ENCODE results near the gene CGN. TPM values are rescaled to one million over a fixed set of nuclear protein-coding genes. Genes with fewer than 3 reads are reported as not detected.

Gene CGN
- total and polyA plus RNA-seq, 2 of the 13 experiments (the other 11 are each of a cell fraction or from before 2014, with no cell fraction given) = 0.75 to 0.81 TPM

- Histone ChIP-seq H3K4me1 (ENCODE audit: insufficient read depth, low read length) (peaks cover 31% of the 10 kb centered on the region), H3K36me3 (replicated peaks in 1 of 2; ENCODE audit: control insufficient read depth in 1 of 2, insufficient read depth in 2 of 2, low read length in 2 of 2) (no peaks in the 10 kb centered on the region), H4K20me1 (ENCODE audit: insufficient read depth, low read length) (no peaks in the 10 kb centered on the region), H3K9me3 (ENCODE audit: low read length) (no peaks in the 10 kb centered on the region), H3K79me2 (ENCODE audit: insufficient read depth, low read length) (peaks cover 13% of the 10 kb centered on the region), H2AFZ (ENCODE audit: low read length) (peak within 1 kb of the TSS; percentile 50), H3K4me3 (replicated peaks in 1 of 3; ENCODE audit: insufficient read depth in 1 of 3, low read depth in 2 of 3, low read length in 3 of 3) (peak within 1 kb of the TSS; percentile 70 to 82 (median 73)), H3K9ac (ENCODE audit: insufficient read depth, low read depth, low read length) (peak within 1 kb of the TSS; percentile 76), H3K27ac (ENCODE audit: extremely low read length, insufficient read depth, low read length) (peak within 1 kb of the TSS; percentile 70), H3K4me2 (ENCODE audit: low read depth, low read length) (peak within 1 kb of the TSS; percentile 97), H3K27me3 (ENCODE audit: control insufficient read depth in 1 of 2, insufficient read depth in 2 of 2, low read length in 2 of 2) (no peaks in the 10 kb centered on the region; a peak in 1 of 5 replicates)
- TSS peak; percentile 69 for BruUV-seq (replicated peaks)
- peak; percentile 93 for ATAC-seq
- POLR2A ChIA-PET = interaction anchor here (0.7 to 3.2 kb wide), 37 partner anchors 9 to 1653 kb away, joined by 3 to 41 read pairs (median 4); partner anchors contain the start of genes C2CD4D, CGN, MRPL9 and PI4KB
- CTCF ChIA-PET (ENCODE audit: low intra/inter-chr PET ratio, low total read pairs) = no interaction called here
- WGBS (ENCODE audit: low lambda C conversion rate) = 1% methylated on average over 27 of the region's 70 CpGs
- in situ Hi-C loops (cut with HindIII; ENCODE audit: extremely low pct_ligation_motif_present, low pct_unique_long_range_greater_than_20kb) = loop anchor here (25.0 kb wide), 1 partner anchor 197 kb away; no protein-coding TSS in a partner anchor
- peak; percentile 90 for DNase-seq (ENCODE audit: low spot score)
- intact Hi-C loops (cut with micrococcal nuclease; ENCODE audit: unreplicated experiment) = loop anchor here (10.0 kb wide), 1 partner anchor 294 kb away; the partner anchor contains the start of genes C2CD4D and RORC
- peak; percentile 53 for FAIRE-seq
- TF ChIP-seq ZSCAN29 (CRISPR knock-in tag; conservative IDR thresholded peaks at IDR 0.05) = no peak; the same call in 1 of the 2 replicates
- TF ChIP-seq RBM39 (IDR thresholded peaks at IDR 0.05; ENCODE audit: low read depth, low read length, poor library complexity, severe bottlenecking) = peak; percentile 76
- TF ChIP-seq PAF1 (CRISPR knock-in tag; IDR thresholded peaks at IDR 0.05) = no peak
- TF ChIP-seq ELK4 (CRISPR knock-in tag; IDR thresholded peaks at IDR 0.05; ENCODE audit: borderline replicate concordance) = 0 out of 2 replicates have a peak, but pooled peaks have one; percentile 20
- TF ChIP-seq ZNF749 (CRISPR knock-in tag; IDR thresholded peaks at IDR 0.05; ENCODE audit: borderline replicate concordance) = 0 out of 2 replicates have a peak, but pooled peaks have one; percentile 52
- TF ChIP-seq SIN3B (IDR thresholded peaks at IDR 0.05; ENCODE audit: low read length) = peak; percentile 37; the same call in 1 of the 2 replicates
- TF ChIP-seq HNRNPLL (IDR thresholded peaks at IDR 0.05; ENCODE audit: low read depth, low read length, poor library complexity, severe bottlenecking) = peak; percentile 67
- TF ChIP-seq ZNF674 (CRISPR knock-in tag; IDR thresholded peaks at IDR 0.05; ENCODE audit: low read depth) = no peak; the same call in 1 of the 2 replicates
- no peak for TF ChIP-seq BCLAF1 (IDR thresholded peaks at IDR 0.05)
- TF ChIP-seq ZEB1 (IDR thresholded peaks at IDR 0.05; ENCODE audit: insufficient replicate concordance, low read depth) = no peak
- TF ChIP-seq SP5 (CRISPR knock-in tag; IDR thresholded peaks at IDR 0.05; ENCODE audit: borderline replicate concordance, low read depth) = peak; percentile 70
- TF ChIP-seq MXI1 (IDR thresholded peaks at IDR 0.05; ENCODE audit: borderline replicate concordance, low read depth, low read length) = 0 out of 3 replicates have a peak, but pooled peaks have one; percentile 73
- no peak for TF ChIP-seq ZNF496 (CRISPR knock-in tag; IDR thresholded peaks at IDR 0.05; ENCODE audit: insufficient replicate concordance)
- no peak for TF ChIP-seq GPN1 (CRISPR knock-in tag; IDR thresholded peaks at IDR 0.05; ENCODE audit: borderline replicate concordance)
- 0 out of 2 replicates have a peak, but pooled peaks have one; percentile 17 for TF ChIP-seq BATF2 (CRISPR knock-in tag; IDR thresholded peaks at IDR 0.05)
- peak; percentile 40; the same call in 1 of the 2 replicates for TF ChIP-seq NFYB (CRISPR knock-in tag; IDR thresholded peaks at IDR 0.05)
- TF ChIP-seq HNRNPUL1 (IDR thresholded peaks at IDR 0.05; ENCODE audit: low read depth, low read length) = no peak
- no peak for TF ChIP-seq NR1H2 (CRISPR knock-in tag; IDR thresholded peaks at IDR 0.05; ENCODE audit: borderline replicate concordance, low read depth)
These were observed 29.1 kb downstream of the CGN start, which contains the start of gene TUFT1 for GRCh38 chr1:151540021-151540981. TSS of gene TUFT1 (plus strand) at chr1:151540309. CDS start at chr1:151540367, 58 bp downstream.
